CD4-positive, alpha-beta T cell treated with Interleukin-6 for 4 hours (primary cell): ENCODE data around the gene CSF1.
"Not testable (repeated sequence)": the region's sequence is repeated elsewhere in the genome, so short reads cannot be mapped to it uniquely, and the experiment has no call there.

Source experiments
- DNase-seq: peaks from one replicate; pipeline ENCODE4 v3.0.0-alpha.2; 2020; ENCODE audit warnings: mixed read lengths

The CSF1 gene

GRCh38 chr1:109946511-109946910, 35.9 kb downstream of the CSF1 start:
- DNase-seq = no peak

- no peak for DNase-seq
Observed at GRCh38 chr1:109947582-109948284, 37.1 kb downstream of the CSF1 start.

- no peak for DNase-seq
Observed at GRCh38 chr1:109948285-109948630, 37.6 kb downstream of the CSF1 start.

- no peak for DNase-seq
Observed at GRCh38 chr1:109950038-109950437, 39.4 kb downstream of the CSF1 start.

- no peak for DNase-seq
Observed at GRCh38 chr1:109950509-109950908, 39.9 kb downstream of the CSF1 start.

GRCh38 chr1:109951501-109951900, 40.9 kb downstream of the CSF1 start:
- not testable (repeated sequence) for DNase-seq

GRCh38 chr1:109954041-109954512, 43.4 kb downstream of the CSF1 start:
- no peak for DNase-seq

- DNase-seq = no peak
Observed at GRCh38 chr1:109959632-109959973, 49.0 kb downstream of the CSF1 start.

- DNase-seq = no peak
Observed at GRCh38 chr1:109959974-109960744, 49.5 kb downstream of the CSF1 start.

GRCh38 chr1:109960745-109961094, 50.1 kb downstream of the CSF1 start:
- DNase-seq = no peak

GRCh38 chr1:109963864-109964263, 53.2 kb downstream of the CSF1 start:
- no peak for DNase-seq

- no peak for DNase-seq
Observed at GRCh38 chr1:109969146-109969829, 58.6 kb downstream of the CSF1 start.

- no peak for DNase-seq
Observed at GRCh38 chr1:109969907-109970306, 59.3 kb downstream of the CSF1 start.

GRCh38 chr1:109971559-109971958, 60.9 kb downstream of the CSF1 start:
- no peak for DNase-seq

- DNase-seq = no peak
Observed at GRCh38 chr1:109974191-109974590, 63.5 kb downstream of the CSF1 start.

- DNase-seq = no peak
Observed at GRCh38 chr1:109975718-109976117, 65.1 kb downstream of the CSF1 start.

GRCh38 chr1:109976762-109977161, 66.1 kb downstream of the CSF1 start:
- no peak for DNase-seq

- DNase-seq = no peak
Observed at GRCh38 chr1:109977225-109977624, 66.6 kb downstream of the CSF1 start.

GRCh38 chr1:109977657-109978378, 67.2 kb downstream of the CSF1 start:
- no peak for DNase-seq

GRCh38 chr1:109978761-109979488, 68.3 kb downstream of the CSF1 start:
- no peak for DNase-seq

GRCh38 chr1:109979489-109980091, 68.9 kb downstream of the CSF1 start:
- DNase-seq = no peak
